GM23338 (cell line): Measurements from ENCODE around the gene SIGLEC12. TPM values are rescaled to one million over a fixed set of nuclear protein-coding genes. Genes with fewer than 3 reads are reported as not detected.

Source experiments
- ATAC-seq: fragments of 200-7000 bp; cut with Tn5 transposase; 3 replicates; pipeline ENCODE4 v1.9.1; 2020
- DNase-seq: peaks from one replicate; pipeline ENCODE4 v3.0.0-alpha.2; 2015; ENCODE audit warnings: low spot score
- H2AFZ ChIP-seq: fragments of 200-600 bp; sonication (generic); 2 replicates; pipeline ENCODE4 v1.8.0; 2016; ENCODE audit warnings: antibody characterized with exemption, mild to moderate bottlenecking, moderate library complexity
- H3F3A ChIP-seq: fragments of 200-600 bp; sonication (generic); replicated peaks from 2 replicates; pipeline ENCODE4 v1.8.0; 2017; ENCODE audit warnings: antibody characterized with exemption, mixed run types, low read depth
- H3K27ac ChIP-seq: fragments of 200-600 bp; sonication (generic); 2 replicates; pipeline ENCODE4 v1.6.1; 2016; ENCODE audit warnings: low read depth
- H3K27me3 ChIP-seq: fragments of 200-600 bp; sonication (generic); 2 replicates; pipeline ENCODE4 v1.8.0; 2016; ENCODE audit warnings: mild to moderate bottlenecking, mixed run types, moderate library complexity; ENCODE audit not compliant: insufficient read depth
- H3K36me3 ChIP-seq: fragments of 200-600 bp; sonication (generic); 2 replicates; pipeline ENCODE4 v1.8.0; 2016; ENCODE audit warnings: mild to moderate bottlenecking; ENCODE audit not compliant: insufficient read depth
- H3K4me1 ChIP-seq: fragments of 200-600 bp; sonication (generic); 2 replicates; pipeline ENCODE4 v1.8.0; 2016; ENCODE audit warnings: mild to moderate bottlenecking, moderate library complexity; ENCODE audit not compliant: insufficient read depth
- H3K4me2 ChIP-seq: fragments of 200-600 bp; sonication (generic); 2 replicates; pipeline ENCODE4 v1.7.1; 2017; ENCODE audit warnings: mixed run types
- H3K4me3 ChIP-seq: fragments of 200-600 bp; sonication (generic); 2 replicates; pipeline ENCODE4 v1.6.1; 2016; ENCODE audit warnings: mixed run types
- H3K79me2 ChIP-seq: fragments of 200-600 bp; sonication (generic); replicated peaks from 2 replicates; pipeline ENCODE4 v1.8.0; 2017; ENCODE audit warnings: mild to moderate bottlenecking; ENCODE audit not compliant: insufficient read depth
- H3K9me2 ChIP-seq: fragments of 200-600 bp; sonication (generic); 2 replicates; pipeline ENCODE4 v1.8.0; 2017; ENCODE audit not compliant: insufficient read depth
- H4K20me1 ChIP-seq: fragments of 200-600 bp; sonication (generic); replicated peaks from 2 replicates; pipeline ENCODE4 v1.8.0; 2017; ENCODE audit warnings: mild to moderate bottlenecking; ENCODE audit not compliant: insufficient read depth
- H3K27ac Mint-ChIP-seq: 2 replicates; pipeline ENCODE4 v1.8.0; 2020; ENCODE audit warnings: inconsistent platforms, mild to moderate bottlenecking, moderate library complexity, mixed read lengths
- H3K27me3 Mint-ChIP-seq: 3 replicates; pipeline ENCODE4 v1.8.0; 2022; ENCODE audit warnings: low read depth, mild to moderate bottlenecking, moderate library complexity, mixed read lengths, inconsistent platforms; ENCODE audit not compliant: insufficient read depth, poor library complexity
- H3K36me3 Mint-ChIP-seq: 3 replicates; pipeline ENCODE4 v1.8.0; 2021; ENCODE audit warnings: low read depth, mild to moderate bottlenecking, inconsistent platforms, moderate library complexity, mixed read lengths
- H3K4me1 Mint-ChIP-seq: 3 replicates; pipeline ENCODE4 v1.8.0; 2020; ENCODE audit warnings: mild to moderate bottlenecking, inconsistent platforms, mixed read lengths
- H3K4me3 Mint-ChIP-seq: 3 replicates; pipeline ENCODE4 v1.8.0; 2021; ENCODE audit warnings: moderate library complexity, mild to moderate bottlenecking, inconsistent platforms, mixed read lengths
- H3K9me3 Mint-ChIP-seq: 3 replicates; pipeline ENCODE4 v1.8.0; 2020; ENCODE audit warnings: moderate library complexity, mild to moderate bottlenecking, inconsistent platforms, mixed read lengths
- CREB1 ChIP-seq: fragments of 250-450 bp; sonication (Bioruptor Pico); IDR thresholded peaks from 2 replicates; pipeline ENCODE4 v1.5.0; 2020; ENCODE audit warnings: low read depth, mild to moderate bottlenecking, moderate library complexity
- CTCF ChIP-seq, 2 experiments: fragments of 200-600 bp in 1 of 2; sonication (generic) in 1 of 2; conservative IDR thresholded peaks; 2 replicates each; pipeline versions ENCODE4 v1.5.1 to v1.6.1; 2016 to 2017; ENCODE audit warnings: antibody characterized with exemption in 2 of 2, low read depth in 2 of 2, mild to moderate bottlenecking in 2 of 2, moderate library complexity in 1 of 2
- EZH2 ChIP-seq: fragments of 200-600 bp; sonication (generic); IDR thresholded peaks from one replicate; pipeline ENCODE4 v1.8.0; 2017; ENCODE audit warnings: antibody characterized with exemption, mild to moderate bottlenecking, low read depth; ENCODE audit not compliant: unreplicated experiment
- JUNB ChIP-seq: IDR thresholded peaks from one replicate; pipeline ENCODE4 v1.6.1; 2016; ENCODE audit warnings: antibody characterized with exemption; ENCODE audit not compliant: unreplicated experiment
- NANOG ChIP-seq: IDR thresholded peaks from 2 replicates; pipeline ENCODE4 v1.6.1; 2016; ENCODE audit warnings: antibody characterized with exemption, borderline replicate concordance
- POLR2AphosphoS5 ChIP-seq: IDR thresholded peaks from 2 replicates; pipeline ENCODE4 v1.6.1; 2016; ENCODE audit warnings: antibody characterized with exemption, low read depth
- STAT1 ChIP-seq: IDR thresholded peaks from one replicate; pipeline ENCODE4 v1.6.1; 2016; ENCODE audit warnings: antibody characterized with exemption; ENCODE audit not compliant: unreplicated experiment
- ZNF114 ChIP-seq: fragments of 250-450 bp; sonication (Bioruptor Pico); IDR thresholded peaks from 2 replicates; pipeline ENCODE4 v1.5.0; 2020; ENCODE audit warnings: mild to moderate bottlenecking, moderate library complexity
- ZNF462 ChIP-seq: fragments of 250-450 bp; sonication (Bioruptor Pico); IDR thresholded peaks from 2 replicates; pipeline ENCODE4 v1.5.0; 2020; ENCODE audit warnings: mild to moderate bottlenecking, moderate library complexity
- polyA plus RNA-seq: library from polyadenylated mRNA; unstranded; fragments of >200 nt; fragmentation: Nextera tagmentation; extraction: Ambion mirVana; gene quantifications from 2 replicates; pipeline ENCODE4 v1.2.1, GENCODE V29; 2016
- small RNA-seq: library from RNA; depleted of rRNA; stranded (forward); fragments of <200 nt; gene quantifications from one replicate; pipeline ENCODE3, GENCODE V24; 2014; ENCODE audit warnings: low replicate concordance
- total RNA-seq: library from RNA; depleted of rRNA; stranded (reverse); fragments of >200 nt; shearing (Covaris generic); gene quantifications from 2 replicates; pipeline ENCODE4 v1.2.3, GENCODE V29; 2014; rRNA removed

SIGLEC12 gene
- total and polyA plus RNA-seq, 2 experiments from 2014 or later = not detected

GRCh38 chr19:51441410-51442390, 59.9 kb downstream of the SIGLEC12 start:
- TF ChIP-seq POLR2AphosphoS5 (no peak), ZNF462 (CRISPR knock-in tag) (no peak), CTCF (conservative IDR thresholded peaks at IDR 0.05; ENCODE audit: low read depth in 2 of 2) (no peak), STAT1 (no peak), CREB1 (CRISPR knock-in tag) (no peak), EZH2 (no peak), ZNF114 (CRISPR knock-in tag) (no peak), NANOG (no peak), JUNB (no peak)
- H3K4me3 ChIP-seq = no peak overlapping the region
- H3K4me2 ChIP-seq = no peak overlapping the region
- Mint-ChIP-seq H3K9me3 (peaks cover 7% of the 10 kb centered on the region; the same call in 2 of the 3 replicates), H3K4me3 (no peak overlapping the region), H3K36me3 (peaks cover 3% of the 10 kb centered on the region; the same call in 1 of the 3 replicates), H3K27me3 (peaks cover 8% of the 10 kb centered on the region), H3K27ac (no peak overlapping the region), H3K4me1 (no peaks in the 10 kb centered on the region; the same call in 2 of the 3 replicates)
- no peaks in the 10 kb centered on the region for H3F3A ChIP-seq
- no peaks in the 10 kb centered on the region for H3K9me2 ChIP-seq
- DNase-seq (no peak), ATAC-seq (no peak)
- peak overlapping the region; percentile 76; the same call in 1 of the 2 replicates for H2AFZ ChIP-seq
- H3K79me2 ChIP-seq = no peaks in the 10 kb centered on the region
- H4K20me1 ChIP-seq = no peaks in the 10 kb centered on the region
- no peaks in the 10 kb centered on the region; the same call in 1 of the 2 replicates for H3K36me3 ChIP-seq
- H3K27me3 ChIP-seq = no peaks in the 10 kb centered on the region
- no peaks in the 10 kb centered on the region; the same call in 1 of the 2 replicates for H3K4me1 ChIP-seq
- H3K27ac ChIP-seq = no peak overlapping the region

Small RNA genes within 50 kb of the gene (small RNA-seq; reads per million reads assigned to genes)
- gene AC020914.3 (not detected), gene AC020914.5 (not detected)

Other genes starting within 250 kb of the SIGLEC12 start
- gene IGLON5, start 190.2 kb downstream of the SIGLEC12 start, total RNA-seq = 29.1 and 29.4 TPM in 2 replicates
- 5.0 and 5.4 TPM in 2 replicates for gene IGLON5, start 190.2 kb downstream of the SIGLEC12 start, polyA plus RNA-seq
- gene VSIG10L, start 159.7 kb downstream of the SIGLEC12 start, total RNA-seq = 8.5 and 10.4 TPM in 2 replicates
- 9.6 and 9.8 TPM in 2 replicates for gene VSIG10L, start 159.7 kb downstream of the SIGLEC12 start, polyA plus RNA-seq
- 37.3 and 42.3 TPM in 2 replicates for gene ETFB, start 135.4 kb downstream of the SIGLEC12 start, total RNA-seq
- gene ETFB, start 135.4 kb downstream of the SIGLEC12 start, polyA plus RNA-seq = 59.3 and 63.4 TPM in 2 replicates
- not detected in 2 replicates for gene CLDND2, start 132.8 kb downstream of the SIGLEC12 start, total RNA-seq
- gene CLDND2, start 132.8 kb downstream of the SIGLEC12 start, polyA plus RNA-seq = 7.7 and 12.1 TPM in 2 replicates
- gene NKG7, start 129.1 kb downstream of the SIGLEC12 start, total RNA-seq = not detected in 2 replicates
- gene NKG7, start 129.1 kb downstream of the SIGLEC12 start, polyA plus RNA-seq = not detected in 2 replicates
- gene LIM2, start 113.8 kb downstream of the SIGLEC12 start, total RNA-seq = not detected in 2 replicates
- not detected in 2 replicates for gene LIM2, start 113.8 kb downstream of the SIGLEC12 start, polyA plus RNA-seq
- 1.4 and 5.6 TPM in 2 replicates for gene C19orf84, start 111.2 kb downstream of the SIGLEC12 start, total RNA-seq
- 3.9 and 4.4 TPM in 2 replicates for gene C19orf84, start 111.2 kb downstream of the SIGLEC12 start, polyA plus RNA-seq
- not detected in 2 replicates for gene SIGLEC10, start 84.2 kb downstream of the SIGLEC12 start, total RNA-seq
- 0.47 and 0.56 TPM in 2 replicates for gene SIGLEC10, start 84.2 kb downstream of the SIGLEC12 start, polyA plus RNA-seq
- not detected in 2 replicates for gene SIGLEC8, start 43.3 kb downstream of the SIGLEC12 start, total RNA-seq
- not detected in 2 replicates for gene SIGLEC8, start 43.3 kb downstream of the SIGLEC12 start, polyA plus RNA-seq
- not detected in 2 replicates for gene CEACAM18, start 23.3 kb downstream of the SIGLEC12 start, total RNA-seq
- not detected in 2 replicates for gene CEACAM18, start 23.3 kb downstream of the SIGLEC12 start, polyA plus RNA-seq
- gene SIGLEC6, start 29.9 kb upstream of the SIGLEC12 start, total RNA-seq = 0.16 and 0.76 TPM in 2 replicates
- not detected in 2 replicates for gene SIGLEC6, start 29.9 kb upstream of the SIGLEC12 start, polyA plus RNA-seq
- 6.3 and 7.4 TPM in 2 replicates for gene ZNF175, start 69.5 kb upstream of the SIGLEC12 start, total RNA-seq
- gene ZNF175, start 69.5 kb upstream of the SIGLEC12 start, polyA plus RNA-seq = 2.3 and 5.8 TPM in 2 replicates
- not detected in 2 replicates for gene SIGLEC5, start 128.6 kb upstream of the SIGLEC12 start, total RNA-seq
- gene SIGLEC5, start 128.6 kb upstream of the SIGLEC12 start, polyA plus RNA-seq = not detected in 2 replicates
- gene SIGLEC14, start 145.0 kb upstream of the SIGLEC12 start, total RNA-seq = not detected in 2 replicates
- 0.10 TPM in 1 of 2 replicates, not detected in the other for gene SIGLEC14, start 145.0 kb upstream of the SIGLEC12 start, polyA plus RNA-seq
- gene SPACA6, start 191.5 kb upstream of the SIGLEC12 start, total RNA-seq = 5.1 and 5.2 TPM in 2 replicates
- gene SPACA6, start 191.5 kb upstream of the SIGLEC12 start, polyA plus RNA-seq = 8.2 and 11.5 TPM in 2 replicates
- 1.8 and 2.0 TPM in 2 replicates for gene HAS1, start 222.2 kb upstream of the SIGLEC12 start, total RNA-seq
- 0.40 and 0.75 TPM in 2 replicates for gene HAS1, start 222.2 kb upstream of the SIGLEC12 start, polyA plus RNA-seq